Left renal cortex interstitium (tissue), 4 donors: ENCODE data around the gene GOLGA3. TPM values are rescaled to one million over a fixed set of nuclear protein-coding genes. Genes with fewer than 3 reads are reported as not detected.
"Not testable (repeated sequence)": the region's sequence is repeated elsewhere in the genome, so short reads cannot be mapped to it uniquely, and the experiment has no call there.

Experiments
- DNase-seq, 4 donors: peaks; one replicate each; pipeline ENCODE4 v3.0.0-alpha.2; 2013; ENCODE audit warnings: low read depth in 4 of 4, low spot score in 2 of 4, missing footprints in 1 of 4
- polyA plus RNA-seq, 4 donors: library from polyadenylated mRNA; unstranded; fragments of 120-200 nt; gene quantifications; one replicate each; pipeline ENCODE4 v1.2.1, GENCODE V29; 2013; ENCODE audit not compliant: insufficient read length in 4 of 4

The GOLGA3 gene
- polyA plus RNA-seq, result 10 to 100 TPM; 23.2 to 38.4 (median 31.0) TPM

GRCh38 chr12:132828706-132829534 is at the start of gene GOLGA3:
Gene GOLGA3, minus strand, starts transcription at chr12:132828869. Its CDS starts 6,741 bp downstream, at chr12:132822128.
- DNase-seq, result peak; percentile 87 to 92 (median 88)

GRCh38 chr12:132874620-132875019 is 46.0 kb upstream of the GOLGA3 start:
- not testable (repeated sequence) for DNase-seq

GRCh38 chr12:132874175-132874574 is 45.5 kb upstream of the GOLGA3 start:
- DNase-seq, result no peak

DNA sequence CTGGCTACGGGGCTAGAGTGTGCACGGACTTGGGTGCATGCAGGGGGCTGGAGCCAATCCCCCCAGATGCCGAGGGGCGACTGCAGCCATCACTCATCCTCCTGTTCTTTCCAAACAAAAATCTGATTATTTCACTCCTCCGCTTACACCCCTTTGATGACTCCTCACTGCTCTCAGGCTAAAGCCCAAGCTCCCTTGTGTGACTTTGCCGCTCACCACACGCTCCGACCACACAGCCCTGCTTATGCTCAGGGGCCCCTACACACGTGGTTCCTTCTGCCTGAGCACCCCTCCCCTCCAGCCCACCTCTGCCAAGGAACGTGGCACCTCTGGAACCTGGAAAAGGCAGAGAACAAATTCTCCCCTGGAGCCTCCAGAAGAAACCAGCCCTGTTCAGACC is 45.1 kb upstream of the GOLGA3 start:
- no peak for DNase-seq

DNA sequence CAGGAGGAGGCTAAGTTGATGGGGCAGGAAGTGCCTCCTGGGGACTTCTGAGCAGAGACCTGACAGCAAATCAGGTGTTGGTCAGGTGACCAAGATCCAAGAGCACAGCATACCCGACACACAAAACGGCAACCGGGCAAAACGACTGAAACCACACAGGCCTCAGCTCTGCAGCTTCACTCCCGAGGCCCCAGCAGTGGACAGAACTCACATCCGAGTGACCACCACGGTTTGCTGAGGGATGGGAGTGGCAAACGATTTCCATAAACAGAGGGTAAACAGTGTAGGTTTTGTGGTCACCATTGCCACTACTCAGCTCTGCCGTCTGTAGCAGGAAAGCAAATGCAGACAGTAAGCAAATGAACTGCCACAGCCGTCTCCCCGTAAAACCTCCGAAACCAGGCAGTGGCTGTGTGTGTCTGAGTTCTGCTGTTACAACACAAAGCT is 44.3 kb upstream of the GOLGA3 start:
- DNase-seq, result no peak

DNA sequence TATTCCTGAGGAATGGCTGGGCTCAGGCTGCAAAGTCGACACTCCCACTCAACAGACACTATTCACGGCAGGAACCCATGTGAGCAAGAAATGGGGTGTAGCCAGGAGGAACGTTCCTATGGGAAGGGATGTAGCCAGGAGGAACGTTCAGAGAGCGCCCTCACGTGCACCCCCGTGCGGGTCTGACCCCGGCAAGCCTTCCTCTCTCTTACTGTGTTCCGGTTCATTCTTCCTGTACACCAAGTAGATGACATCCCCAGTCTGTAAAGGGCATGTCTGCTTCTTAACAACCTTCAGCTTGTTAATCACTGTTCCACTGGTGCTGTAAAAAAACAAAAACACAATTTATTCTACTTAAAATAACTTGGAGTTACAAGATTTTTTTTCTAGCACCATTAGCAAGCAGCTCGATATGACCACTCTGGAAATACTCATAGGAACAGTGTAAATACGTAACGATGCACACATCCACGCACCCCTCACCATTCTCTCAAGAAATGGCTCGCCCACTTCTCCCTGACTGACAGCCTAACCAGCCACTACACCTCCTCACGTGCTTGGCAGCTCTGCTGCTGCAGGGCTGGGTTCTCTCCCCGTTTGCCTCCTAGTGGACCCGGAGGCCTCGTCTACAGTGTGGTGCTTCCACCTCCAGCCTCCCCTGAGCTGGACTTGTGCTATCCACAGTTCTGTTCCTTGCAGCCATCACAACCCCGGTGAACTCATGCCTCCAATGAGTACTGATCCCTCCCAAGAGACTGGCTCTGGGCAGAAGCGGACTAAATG is 43.6 kb upstream of the GOLGA3 start:
- DNase-seq, result no peak

DNA sequence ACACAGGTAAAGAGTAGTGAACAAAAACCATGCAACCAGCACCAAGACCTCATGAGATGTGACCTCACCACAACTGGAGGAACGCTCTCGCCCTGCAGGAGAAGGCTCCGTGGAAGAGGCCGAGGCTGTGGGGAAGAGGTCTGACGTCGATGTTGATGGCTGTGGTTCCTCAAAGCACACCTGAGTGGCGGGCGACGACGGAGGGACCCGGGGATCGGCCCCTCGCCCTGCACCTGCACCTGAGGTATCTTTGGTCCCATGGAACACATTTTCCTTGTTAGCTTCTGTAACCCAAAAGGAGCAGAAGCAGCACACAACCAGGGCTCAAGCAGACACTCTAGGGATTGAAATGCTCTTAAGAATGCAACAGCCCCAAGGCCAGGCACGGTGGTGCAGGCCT is 40.9 kb upstream of the GOLGA3 start:
- DNase-seq, result no peak

DNA sequence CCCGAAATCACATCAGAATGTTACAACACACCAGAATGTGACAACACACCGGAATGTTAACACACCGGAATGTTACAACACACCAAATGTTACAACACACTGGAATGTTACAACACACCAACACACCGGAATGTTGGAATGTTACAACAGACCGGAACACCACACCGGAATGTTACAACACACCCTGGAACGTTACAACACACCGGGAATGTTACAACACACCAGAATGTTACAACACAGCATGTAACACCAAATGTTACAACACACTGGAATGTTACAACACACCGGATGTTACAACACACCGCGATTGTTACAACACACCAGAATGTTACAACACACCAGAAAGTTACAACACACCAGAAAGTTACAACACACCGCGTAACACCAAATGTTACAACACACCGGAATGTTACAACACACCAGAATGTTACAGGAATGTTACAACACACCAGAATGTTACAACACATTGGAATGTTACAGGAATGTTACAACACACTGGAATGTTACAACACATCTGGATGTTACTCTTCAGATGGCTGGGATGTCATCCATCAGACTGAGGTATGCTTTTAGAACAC is 37.7 kb upstream of the GOLGA3 start:
- no peak for DNase-seq

GRCh38 chr12:132861558-132861957 is 32.9 kb upstream of the GOLGA3 start:
- DNase-seq, result no peak

DNA sequence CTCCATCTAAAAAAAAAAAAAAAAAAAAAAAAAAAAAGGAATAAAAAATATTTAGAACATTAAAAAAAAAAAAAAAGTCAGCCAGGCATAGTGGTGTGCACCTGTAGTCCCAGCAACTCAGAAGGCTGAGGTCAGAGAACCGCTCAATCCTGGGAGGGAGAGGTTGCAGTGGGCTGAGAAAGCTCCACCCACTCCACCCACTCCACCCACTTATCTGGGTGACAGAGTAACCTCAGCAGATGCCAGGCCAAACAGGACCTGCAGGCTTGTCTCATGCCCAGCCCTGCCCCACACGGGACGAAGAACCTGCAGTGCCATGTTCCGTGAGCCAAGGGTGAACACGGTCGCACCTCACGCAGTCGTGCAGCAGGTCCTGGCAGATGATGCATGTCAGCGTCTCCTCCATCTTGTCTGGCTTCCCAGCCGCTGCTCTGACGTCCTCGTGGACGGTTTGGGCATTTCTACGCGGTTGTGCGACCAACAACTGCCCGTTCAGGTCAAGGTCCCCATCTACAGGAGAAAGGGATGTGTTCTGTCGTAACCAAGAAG is 30.1 kb upstream of the GOLGA3 start:
- DNase-seq, result no peak

DNA sequence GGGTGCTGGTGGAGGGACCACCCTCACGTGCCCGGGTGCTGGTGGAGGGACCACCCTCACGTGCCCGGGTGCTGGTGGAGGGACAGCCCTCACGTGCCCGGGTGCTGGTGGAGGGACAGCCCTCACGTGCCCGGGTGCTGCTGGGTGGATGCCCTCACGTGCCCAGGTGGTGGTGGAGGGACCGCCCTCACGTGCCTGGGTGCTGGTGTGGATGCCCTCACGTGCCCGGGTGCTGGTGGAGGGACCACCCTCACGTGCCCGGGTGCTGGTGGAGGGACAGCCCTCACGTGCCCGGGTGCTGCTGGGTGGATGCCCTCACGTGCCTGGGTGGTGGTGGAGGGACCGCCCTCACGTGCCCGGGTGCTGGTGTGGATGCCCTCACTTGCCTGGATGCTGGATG is 28.4 kb upstream of the GOLGA3 start:
- not testable (repeated sequence) for DNase-seq

- DNase-seq, result no peak
Observed at GRCh38 chr12:132856581-132856980, 27.9 kb upstream of the GOLGA3 start.

GRCh38 chr12:132855211-132855610 is 26.5 kb upstream of the GOLGA3 start:
- not testable (repeated sequence) for DNase-seq

DNA sequence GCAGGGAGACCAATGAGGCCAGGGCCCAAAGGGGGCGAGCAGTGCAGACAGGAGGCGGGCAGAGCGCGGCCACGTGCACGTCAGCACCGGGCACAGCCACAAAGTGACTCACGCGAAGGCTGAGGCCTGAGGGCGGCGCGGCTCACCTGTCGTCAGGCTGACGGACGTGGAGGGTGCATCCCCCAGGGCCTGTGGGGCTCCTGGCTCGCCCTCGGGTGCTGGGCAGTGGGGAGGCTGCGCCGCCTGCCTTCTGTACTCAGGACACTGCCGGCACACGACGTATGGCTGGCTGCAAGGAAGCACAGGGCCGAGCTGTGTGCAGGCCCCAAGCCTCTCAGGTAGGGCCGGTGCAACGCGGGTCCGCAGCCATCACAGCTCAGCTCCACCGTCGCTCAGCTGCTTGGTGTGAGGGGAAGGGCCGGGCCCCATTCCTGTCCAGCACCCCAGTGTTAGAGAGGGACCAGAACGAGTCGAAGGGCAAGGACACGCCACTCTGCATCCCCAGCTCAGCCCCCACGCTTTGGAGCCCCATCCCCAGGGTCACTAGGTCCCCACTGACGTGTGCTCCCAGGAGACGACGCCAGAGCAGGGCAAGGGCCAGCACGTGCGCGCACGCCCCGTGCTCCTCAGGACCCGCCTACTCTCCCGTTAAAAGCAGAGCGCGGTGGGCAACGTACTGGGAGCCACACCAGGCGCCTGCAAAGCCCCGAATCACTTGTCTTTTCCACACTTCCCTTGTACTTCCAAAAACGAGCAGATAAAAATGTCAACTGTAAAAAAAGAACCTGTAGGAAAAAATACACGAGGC is 24.8 kb upstream of the GOLGA3 start:
- no peak for DNase-seq

DNA sequence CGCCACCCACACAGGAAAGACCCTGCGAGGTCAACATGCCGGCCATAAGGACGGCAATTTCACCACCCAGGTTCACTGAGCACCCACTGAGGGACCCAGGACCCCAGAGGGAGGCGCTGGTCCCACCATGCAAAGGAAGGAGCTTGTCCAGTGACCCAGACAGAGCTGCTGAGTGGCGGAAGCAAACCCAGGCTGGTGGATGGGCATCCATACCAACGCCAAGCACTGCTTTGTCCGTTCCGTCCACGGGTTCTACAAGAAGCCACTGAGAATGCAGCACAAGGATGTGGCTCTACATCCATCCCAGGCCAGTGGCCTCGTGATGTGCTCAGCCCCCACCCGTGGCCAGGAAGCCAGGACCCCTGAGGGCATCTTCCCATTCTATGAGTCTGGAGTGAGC is 23.8 kb upstream of the GOLGA3 start:
- DNase-seq, result no peak

- no peak for DNase-seq
Observed at GRCh38 chr12:132851465-132851864, 22.8 kb upstream of the GOLGA3 start.

- DNase-seq, result no peak
Observed at GRCh38 chr12:132850291-132850690, 21.6 kb upstream of the GOLGA3 start.

- no peak for DNase-seq
Observed at GRCh38 chr12:132848521-132848920, 19.9 kb upstream of the GOLGA3 start.

DNA sequence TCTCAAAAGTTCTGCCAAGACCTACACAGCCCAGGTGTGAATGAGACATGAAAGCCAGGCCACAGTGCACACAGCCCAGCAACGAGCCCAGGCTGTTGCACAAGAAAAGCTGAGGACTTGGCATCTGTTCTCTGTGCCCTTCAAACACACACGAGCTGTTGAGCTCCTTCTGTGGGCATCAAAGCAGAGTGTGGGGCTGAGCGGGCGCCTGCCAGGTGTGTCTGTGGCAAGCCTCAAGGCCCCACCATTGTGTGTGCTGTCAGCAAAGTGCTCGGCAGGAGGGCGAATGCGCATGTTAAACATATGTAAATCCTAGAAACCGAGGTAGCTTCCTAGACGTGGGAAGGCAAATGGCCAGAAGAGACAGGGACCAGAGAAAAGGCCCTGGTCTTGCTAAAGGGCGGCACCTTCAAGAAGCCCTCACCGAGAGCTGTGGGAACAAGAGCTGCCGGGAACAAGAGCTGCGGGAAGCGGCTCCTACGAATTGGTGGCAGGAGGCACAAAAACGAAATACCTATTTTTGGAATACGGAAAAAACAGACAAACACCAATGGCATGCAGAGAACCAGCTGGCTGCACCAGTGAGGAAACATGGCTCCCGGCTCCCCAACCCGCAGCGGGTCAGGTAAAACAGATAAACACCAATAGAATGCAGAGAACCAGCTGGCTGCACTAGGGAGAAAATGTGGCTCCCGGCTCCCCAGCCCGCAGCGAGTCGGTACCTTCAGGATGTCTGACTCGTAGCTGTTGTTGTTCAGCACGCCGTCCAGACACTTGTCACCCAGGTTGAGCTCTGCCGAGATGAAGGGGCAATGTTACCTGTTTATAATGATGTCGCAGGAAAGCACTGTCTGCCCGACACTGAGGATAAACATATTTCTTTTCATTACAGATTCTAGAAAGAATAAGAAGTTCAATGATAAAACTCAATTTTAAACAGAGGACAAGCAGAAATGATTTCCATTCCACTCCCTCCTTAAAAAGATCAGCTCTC is 19.0 kb upstream of the GOLGA3 start:
- no peak for DNase-seq
